Right atrium auricular region (tissue), 2 donors: ENCODE results near the gene DCK. TPM values are rescaled to one million over a fixed set of nuclear protein-coding genes. Genes with fewer than 3 reads are reported as not detected.

Experiments
- DNase-seq: peaks from one replicate; pipeline ENCODE4 v3.0.0-alpha.2; 2019; ENCODE audit warnings: low spot score
- H3K27ac ChIP-seq, 2 donors: fragments of 200-600 bp; sonication (generic); 1 replicate in 1 of 2; 2 replicates in 1 of 2; pipeline ENCODE4 v1.5.1; 2016 to 2019
- H3K27me3 ChIP-seq, 2 donors: fragments of 200-600 bp; sonication (generic); one replicate each; pipeline versions ENCODE4 v1.5.1 to v1.6.0; 2017 to 2019
- H3K36me3 ChIP-seq: fragments of 200-600 bp; sonication (generic); one replicate; pipeline ENCODE4 v1.5.1; 2016
- H3K4me1 ChIP-seq, 2 donors: fragments of 200-600 bp; sonication (generic); one replicate each; pipeline versions ENCODE4 v1.5.1 to v1.6.0; 2017 to 2019
- H3K4me3 ChIP-seq, 2 donors: fragments of 200-600 bp; sonication (generic); 1 replicate in 1 of 2; 2 replicates in 1 of 2; pipeline ENCODE4 v1.5.1; 2017 to 2019; ENCODE audit warnings: mild to moderate bottlenecking in 1 of 2, moderate library complexity in 1 of 2
- H3K9me3 ChIP-seq, 2 donors: fragments of 200-600 bp; sonication (generic); one replicate each; pipeline ENCODE4 v1.5.1; 2019
- CTCF ChIP-seq, 2 donors: fragments of 200-600 bp; sonication (generic); IDR thresholded peaks; one replicate each; pipeline ENCODE4 v1.5.1; 2019; ENCODE audit warnings: antibody characterized with exemption in 2 of 2
- total RNA-seq, 2 donors: library from RNA; depleted of rRNA; stranded (reverse); fragments of >200 nt; gene quantifications; one replicate each; pipeline ENCODE4 v1.1.0, GENCODE V29; 2016

Gene DCK
- total RNA-seq, 2 donors from 2014 or later = 7.7 to 8.2 TPM

GRCh38 chr4:71066737-71067716 is 73.6 kb downstream of the DCK start:
- Histone ChIP-seq H3K4me1 (no peaks in the 10 kb centered on the region), H3K36me3 (no peaks in the 10 kb centered on the region), H3K9me3 (no peaks in the 10 kb centered on the region), H3K27ac (no peak overlapping the region), H3K4me3 (no peak overlapping the region), H3K27me3 (no peaks in the 10 kb centered on the region)
- no peak for TF ChIP-seq CTCF (IDR thresholded peaks at IDR 0.05)
- DNase-seq = no peak

GRCh38 chr4:71069063-71069462 is 75.6 kb downstream of the DCK start:
- TF ChIP-seq CTCF (IDR thresholded peaks at IDR 0.05) = no peak
- H3K27me3 ChIP-seq = no peaks in the 10 kb centered on the region
- no peaks in the 10 kb centered on the region for H3K9me3 ChIP-seq
- no peak overlapping the region for H3K4me3 ChIP-seq
- no peaks in the 10 kb centered on the region for H3K4me1 ChIP-seq
- DNase-seq = no peak
- H3K36me3 ChIP-seq = no peaks in the 10 kb centered on the region
- no peak overlapping the region for H3K27ac ChIP-seq

GRCh38 chr4:71070015-71070414 is 76.6 kb downstream of the DCK start:
- peaks cover 0 to 2% of the 10 kb centered on the region in 2 donors for H3K4me1 ChIP-seq
- no peak overlapping the region for H3K4me3 ChIP-seq
- no peaks in the 10 kb centered on the region for H3K27me3 ChIP-seq
- no peak for DNase-seq
- TF ChIP-seq CTCF (IDR thresholded peaks at IDR 0.05) = no peak
- no peaks in the 10 kb centered on the region for H3K36me3 ChIP-seq
- H3K9me3 ChIP-seq = no peaks in the 10 kb centered on the region
- no peak overlapping the region for H3K27ac ChIP-seq

- no peak for DNase-seq
- no peaks in the 10 kb centered on the region for H3K27me3 ChIP-seq
- H3K27ac ChIP-seq = peak overlapping the region; percentile 60 to 75
- H3K36me3 ChIP-seq = no peaks in the 10 kb centered on the region
- peaks cover 0 to 7% of the 10 kb centered on the region in 2 donors for H3K4me1 ChIP-seq
- H3K9me3 ChIP-seq = no peaks in the 10 kb centered on the region
- peak overlapping the region; percentile 15 to 35 for H3K4me3 ChIP-seq
- no peak for TF ChIP-seq CTCF (IDR thresholded peaks at IDR 0.05)
Observed at GRCh38 chr4:71074452-71075299, 81.2 kb downstream of the DCK start.

Other genes with a start within 250 kb of the DCK start
- 10 to 100 TPM; 43.2 to 86.5 TPM for gene GRSF1, start 153.8 kb upstream of the DCK start, total RNA-seq
- 10 to 100 TPM in 1 of 2 donors, 1 to 10 TPM in 1; 7.7 to 14.0 TPM for gene MOB1B, start 91.3 kb upstream of the DCK start, total RNA-seq